Uterus (tissue), 4 donors: ENCODE measurements around the gene TUFT1. TPM values are rescaled to one million over a fixed set of nuclear protein-coding genes. Genes with fewer than 3 reads are reported as not detected.

ENCODE experiments used
- DNase-seq, 2 donors: peaks; one replicate each; pipeline ENCODE4 v3.0.0-alpha.2; 2019 to 2020
- H3K27ac ChIP-seq, 2 donors: fragments of 200-600 bp; sonication (generic); 1 replicate in 1 of 2; 2 replicates in 1 of 2; pipeline ENCODE4 v1.5.1; 2016 to 2018
- H3K27me3 ChIP-seq, 2 donors: fragments of 200-600 bp; sonication (generic); one replicate each; pipeline ENCODE4 v1.5.1; 2018 to 2019; ENCODE audit warnings: control low read depth in 1 of 2
- H3K36me3 ChIP-seq, 2 donors: fragments of 200-600 bp; sonication (generic); one replicate each; pipeline ENCODE4 v1.5.1; 2019; ENCODE audit warnings: control low read depth in 1 of 2
- H3K4me1 ChIP-seq, 2 donors: fragments of 200-600 bp; sonication (generic); one replicate each; pipeline ENCODE4 v1.5.1; 2018 to 2019; ENCODE audit warnings: control low read depth in 1 of 2
- H3K4me3 ChIP-seq, 2 donors: fragments of 200-600 bp; sonication (generic); 1 replicate in 1 of 2; 2 replicates in 1 of 2; pipeline ENCODE4 v1.5.1; 2018 to 2019; ENCODE audit warnings: mild to moderate bottlenecking in 1 of 2
- H3K9me3 ChIP-seq, 2 donors: fragments of 200-600 bp; sonication (generic); one replicate each; pipeline ENCODE4 v1.5.1; 2019; ENCODE audit warnings: control low read depth in 1 of 2
- POLR2A ChIP-seq, 2 donors: fragments of 450-650 bp; IDR thresholded peaks; one replicate each; pipeline ENCODE4 v1.6.1; 2016; ENCODE audit warnings: antibody characterized with exemption in 2 of 2, mild to moderate bottlenecking in 1 of 2, moderate library complexity in 1 of 2
- intact Hi-C: fragments of 100-400 bp; cut with DNase I; formaldehyde crosslinking; loops from one replicate; pipeline ENCODE4 v1.15.1; 2023; ENCODE audit warnings: low total_unique reads
- total RNA-seq, 4 donors: library from RNA; depleted of rRNA in 3 of 4; stranded (reverse); fragments of >200 nt in 3 of 4; gene quantifications; one replicate each; pipeline versions ENCODE4 v1.1.0 to v1.2.4, GENCODE V29; 2014 to 2023
- TF ChIP-seq, protein P1 (sequence below), 4 experiments: fragments of 200-600 bp in 2 of 4; fragments of 450-650 bp in 2 of 4; sonication (generic) in 2 of 4; IDR thresholded peaks; one replicate each; pipeline ENCODE4 v1.5.1; 2016 to 2019; ENCODE audit warnings: antibody characterized with exemption in 4 of 4, mild to moderate bottlenecking in 2 of 4, moderate library complexity in 1 of 4
- donor health status: DM: yes; HTN: yes; CAD: no.

Gene TUFT1
- total RNA-seq, 4 donors from 2014 or later: 0.29 to 7.3 (median 5.0) TPM

GRCh38 chr1:151515265-151515664 is 24.8 kb upstream of the TUFT1 start:
- Histone ChIP-seq H3K36me3 (no peaks in the 10 kb centered on the region), H3K9me3 (no peaks in the 10 kb centered on the region), H3K4me3 (no peak overlapping the region), H3K27me3 (no peaks in the 10 kb centered on the region), H3K4me1 (peaks cover 0 to 11% of the 10 kb centered on the region in 2 donors), H3K27ac (no peak overlapping the region)
- DNase-seq: no peak
- intact Hi-C loops: no loop called here
- no peak for TF ChIP-seq POLR2A (IDR thresholded peaks at IDR 0.05)
- TF ChIP-seq, protein P1, sequence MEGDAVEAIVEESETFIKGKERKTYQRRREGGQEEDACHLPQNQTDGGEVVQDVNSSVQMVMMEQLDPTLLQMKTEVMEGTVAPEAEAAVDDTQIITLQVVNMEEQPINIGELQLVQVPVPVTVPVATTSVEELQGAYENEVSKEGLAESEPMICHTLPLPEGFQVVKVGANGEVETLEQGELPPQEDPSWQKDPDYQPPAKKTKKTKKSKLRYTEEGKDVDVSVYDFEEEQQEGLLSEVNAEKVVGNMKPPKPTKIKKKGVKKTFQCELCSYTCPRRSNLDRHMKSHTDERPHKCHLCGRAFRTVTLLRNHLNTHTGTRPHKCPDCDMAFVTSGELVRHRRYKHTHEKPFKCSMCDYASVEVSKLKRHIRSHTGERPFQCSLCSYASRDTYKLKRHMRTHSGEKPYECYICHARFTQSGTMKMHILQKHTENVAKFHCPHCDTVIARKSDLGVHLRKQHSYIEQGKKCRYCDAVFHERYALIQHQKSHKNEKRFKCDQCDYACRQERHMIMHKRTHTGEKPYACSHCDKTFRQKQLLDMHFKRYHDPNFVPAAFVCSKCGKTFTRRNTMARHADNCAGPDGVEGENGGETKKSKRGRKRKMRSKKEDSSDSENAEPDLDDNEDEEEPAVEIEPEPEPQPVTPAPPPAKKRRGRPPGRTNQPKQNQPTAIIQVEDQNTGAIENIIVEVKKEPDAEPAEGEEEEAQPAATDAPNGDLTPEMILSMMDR (IDR thresholded peaks at IDR 0.05): no peak

- no peak for DNase-seq
- H3K27ac ChIP-seq: no peak overlapping the region
- no peaks in the 10 kb centered on the region for H3K27me3 ChIP-seq
- intact Hi-C loops: no loop called here
- no peaks in the 10 kb centered on the region for H3K9me3 ChIP-seq
- peaks cover 0 to 11% of the 10 kb centered on the region in 2 donors for H3K4me1 ChIP-seq
- no peaks in the 10 kb centered on the region for H3K36me3 ChIP-seq
- H3K4me3 ChIP-seq: no peak overlapping the region
- no peak for TF ChIP-seq POLR2A (IDR thresholded peaks at IDR 0.05)
- TF ChIP-seq, protein P1 (IDR thresholded peaks at IDR 0.05): no peak
These were observed 24.0 kb upstream of the TUFT1 start for GRCh38 chr1:151516031-151516511.

GRCh38 chr1:151518431-151518830 is 21.7 kb upstream of the TUFT1 start:
- Histone ChIP-seq H3K4me3 (no peak overlapping the region), H3K9me3 (no peaks in the 10 kb centered on the region), H3K36me3 (no peaks in the 10 kb centered on the region), H3K4me1 (no peaks in the 10 kb centered on the region), H3K27me3 (no peaks in the 10 kb centered on the region), H3K27ac (no peak overlapping the region)
- DNase-seq: no peak
- TF ChIP-seq, protein P1 (IDR thresholded peaks at IDR 0.05): no peak
- TF ChIP-seq POLR2A (IDR thresholded peaks at IDR 0.05): no peak
- intact Hi-C loops: no loop called here

GRCh38 chr1:151518936-151519335 is 21.2 kb upstream of the TUFT1 start:
- TF ChIP-seq, protein P1 (IDR thresholded peaks at IDR 0.05): no peak
- TF ChIP-seq POLR2A (IDR thresholded peaks at IDR 0.05): no peak
- intact Hi-C loops: no loop called here
- no peak for DNase-seq

GRCh38 chr1:151519667-151520066 is 20.4 kb upstream of the TUFT1 start:
- Histone ChIP-seq H3K27ac (no peak overlapping the region), H3K4me1 (no peaks in the 10 kb centered on the region)
- intact Hi-C loops: no loop called here

More at GRCh38 chr1:151518936-151519335, 21.2 kb upstream of the TUFT1 start:
- Histone ChIP-seq H3K27ac (no peak overlapping the region), H3K27me3 (no peaks in the 10 kb centered on the region), H3K36me3 (no peaks in the 10 kb centered on the region), H3K9me3 (no peaks in the 10 kb centered on the region), H3K4me3 (no peak overlapping the region), H3K4me1 (no peaks in the 10 kb centered on the region)

More at GRCh38 chr1:151519667-151520066, 20.4 kb upstream of the TUFT1 start:
- H3K4me3 ChIP-seq: no peak overlapping the region
- no peak for DNase-seq
- TF ChIP-seq, protein P1 (IDR thresholded peaks at IDR 0.05): no peak
- TF ChIP-seq POLR2A (IDR thresholded peaks at IDR 0.05): no peak
- no peaks in the 10 kb centered on the region for H3K27me3 ChIP-seq
- H3K36me3 ChIP-seq: no peaks in the 10 kb centered on the region
- no peaks in the 10 kb centered on the region for H3K9me3 ChIP-seq
